ENCODE data around the gene FAM111A. TPM values are rescaled to one million over a fixed set of nuclear protein-coding genes. Genes with fewer than 3 reads are reported as not detected.

Gene FAM111A
- total and polyA plus RNA-seq, 7 donors, result 0.91 to 5.2 (median 3.1) TPM

DNA sequence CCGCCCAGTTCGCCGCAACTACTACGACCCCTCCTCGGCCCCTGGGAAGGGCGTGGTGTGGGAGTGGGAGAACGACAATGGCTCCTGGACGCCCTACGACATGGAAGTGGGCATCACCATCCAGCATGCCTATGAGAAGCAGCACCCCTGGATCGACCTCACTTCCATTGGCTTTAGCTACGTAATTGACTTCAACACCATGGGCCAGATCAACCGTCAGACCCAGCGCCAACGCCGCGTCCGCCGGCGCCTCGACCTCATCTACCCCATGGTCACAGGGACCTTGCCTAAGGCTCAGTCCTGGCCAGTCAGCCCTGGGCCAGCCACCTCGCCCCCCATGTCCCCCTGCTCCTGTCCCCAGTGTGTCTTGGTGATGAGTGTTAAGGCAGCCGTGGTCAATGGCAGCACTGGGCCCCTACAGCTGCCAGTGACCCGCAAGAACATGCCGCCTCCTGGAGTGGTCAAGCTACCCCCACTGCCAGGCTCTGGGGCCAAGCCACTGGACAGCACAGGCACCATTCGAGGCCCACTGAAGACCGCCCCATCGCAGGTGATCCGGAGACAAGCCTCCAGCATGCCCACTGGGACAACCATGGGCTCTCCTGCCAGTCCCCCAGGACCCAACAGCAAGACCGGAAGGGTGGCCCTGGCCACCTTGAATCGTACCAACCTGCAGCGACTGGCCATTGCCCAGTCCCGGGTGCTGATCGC is 39.2 kb downstream of the FAM111A start:
- TF ChIP-seq, protein P1, sequence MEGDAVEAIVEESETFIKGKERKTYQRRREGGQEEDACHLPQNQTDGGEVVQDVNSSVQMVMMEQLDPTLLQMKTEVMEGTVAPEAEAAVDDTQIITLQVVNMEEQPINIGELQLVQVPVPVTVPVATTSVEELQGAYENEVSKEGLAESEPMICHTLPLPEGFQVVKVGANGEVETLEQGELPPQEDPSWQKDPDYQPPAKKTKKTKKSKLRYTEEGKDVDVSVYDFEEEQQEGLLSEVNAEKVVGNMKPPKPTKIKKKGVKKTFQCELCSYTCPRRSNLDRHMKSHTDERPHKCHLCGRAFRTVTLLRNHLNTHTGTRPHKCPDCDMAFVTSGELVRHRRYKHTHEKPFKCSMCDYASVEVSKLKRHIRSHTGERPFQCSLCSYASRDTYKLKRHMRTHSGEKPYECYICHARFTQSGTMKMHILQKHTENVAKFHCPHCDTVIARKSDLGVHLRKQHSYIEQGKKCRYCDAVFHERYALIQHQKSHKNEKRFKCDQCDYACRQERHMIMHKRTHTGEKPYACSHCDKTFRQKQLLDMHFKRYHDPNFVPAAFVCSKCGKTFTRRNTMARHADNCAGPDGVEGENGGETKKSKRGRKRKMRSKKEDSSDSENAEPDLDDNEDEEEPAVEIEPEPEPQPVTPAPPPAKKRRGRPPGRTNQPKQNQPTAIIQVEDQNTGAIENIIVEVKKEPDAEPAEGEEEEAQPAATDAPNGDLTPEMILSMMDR (IDR thresholded peaks at IDR 0.05), result no peak
- no peak for ATAC-seq
- Histone ChIP-seq H3K27ac (no peak overlapping the region), H3K4me1 (no peaks in the 10 kb centered on the region), H3K9me3 (no peaks in the 10 kb centered on the region), H3K36me3 (ENCODE audit: insufficient read depth in 1 of 2, low read depth in 1 of 2) (no peaks in the 10 kb centered on the region), H3K27me3 (ENCODE audit: insufficient read depth in 3 of 3, low read length in 2 of 3) (peaks cover 0 to 2% (median 0%) of the 10 kb centered on the region in 3 donors), H3K4me3 (no peak overlapping the region)
- DNase-seq, result no peak
- 95 to 97% (median 95%) methylated on average over 32 to 33 of the region's 33 CpGs for WGBS, 3 donors
- intact Hi-C loops (cut with DNase I), result no loop called here

DNA sequence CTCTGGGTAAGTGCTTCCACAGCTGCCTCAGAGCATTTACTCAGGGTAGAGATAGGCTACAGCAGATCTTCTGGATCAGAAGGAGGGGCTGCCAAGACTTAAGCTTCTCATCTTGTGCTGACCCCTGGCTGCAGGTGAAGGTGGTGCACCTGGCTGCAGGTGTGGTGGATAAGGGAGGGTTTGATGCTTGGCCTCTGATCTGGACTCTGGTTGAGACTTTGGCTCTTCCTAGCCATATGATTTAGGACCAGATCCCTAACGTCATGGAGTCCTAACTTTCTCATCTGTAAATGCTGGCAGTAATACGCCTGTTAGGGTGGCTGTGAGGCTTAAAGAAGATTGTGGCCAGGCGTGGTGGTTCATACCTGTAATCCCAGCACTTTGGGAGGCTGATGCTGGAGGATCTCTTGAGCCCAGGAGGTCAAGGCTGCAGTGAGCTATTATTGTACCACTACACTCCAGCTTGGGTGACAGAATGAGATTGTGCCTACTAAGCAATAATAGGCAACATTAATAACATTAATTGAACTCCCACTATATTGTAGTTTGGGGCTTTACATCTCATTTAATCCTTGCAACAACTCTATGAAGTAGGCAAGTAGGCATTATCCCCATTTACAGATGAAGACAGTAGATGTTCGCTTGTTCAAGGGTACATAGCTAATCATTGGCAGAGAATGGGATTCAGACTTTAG is 39.9 kb downstream of the FAM111A start:
- no peak for ATAC-seq
- Histone ChIP-seq H3K4me1 (no peaks in the 10 kb centered on the region), H3K27me3 (ENCODE audit: insufficient read depth in 3 of 3, low read length in 2 of 3) (peaks cover 0 to 9% (median 2%) of the 10 kb centered on the region in 3 donors), H3K36me3 (ENCODE audit: insufficient read depth in 1 of 2, low read depth in 1 of 2) (no peaks in the 10 kb centered on the region), H3K4me3 (no peak overlapping the region), H3K9me3 (no peaks in the 10 kb centered on the region), H3K27ac (no peak overlapping the region)
- TF ChIP-seq, protein P1 (IDR thresholded peaks at IDR 0.05), result no peak
- intact Hi-C loops (cut with DNase I), result no loop called here
- WGBS, 3 donors, result 81 to 91% (median 82%) methylated on average over 4 of the region's 4 CpGs
- no peak for DNase-seq

DNA sequence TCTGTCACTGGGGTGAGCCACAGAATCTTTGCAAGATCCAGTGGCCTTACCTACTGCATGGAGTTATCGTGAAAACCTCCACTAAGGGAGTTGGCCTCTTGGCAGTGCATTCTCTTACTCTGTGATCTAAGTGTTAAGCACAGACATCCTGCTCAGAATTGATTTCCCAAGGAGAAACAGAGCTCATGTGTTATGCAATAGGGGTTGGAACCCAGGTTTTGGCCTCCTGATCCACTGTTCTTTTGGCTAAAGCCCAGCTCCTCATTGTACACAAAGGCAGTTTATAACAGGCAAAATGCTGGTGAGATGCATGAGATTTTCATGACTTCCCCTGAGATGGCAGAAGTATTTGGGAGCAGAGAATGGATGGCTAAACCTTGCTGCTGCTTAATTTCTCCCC is 41.1 kb downstream of the FAM111A start:
- ATAC-seq (no peak), DNase-seq (no peak)
- H3K27me3 ChIP-seq (ENCODE audit: insufficient read depth in 3 of 3, low read length in 2 of 3), result peaks cover 0 to 19% (median 3%) of the 10 kb centered on the region in 3 donors
- no peak overlapping the region for H3K4me3 ChIP-seq
- H3K4me1 ChIP-seq, result no peaks in the 10 kb centered on the region
- H3K9me3 ChIP-seq, result no peaks in the 10 kb centered on the region
- intact Hi-C loops (cut with DNase I), result no loop called here
- TF ChIP-seq, protein P1 (IDR thresholded peaks at IDR 0.05), result no peak
- no peaks in the 10 kb centered on the region for H3K36me3 ChIP-seq (ENCODE audit: insufficient read depth in 1 of 2, low read depth in 1 of 2)
- 21 to 38% (median 33%) methylated on average over 1 of the region's 1 CpG for WGBS, 3 donors
- H3K27ac ChIP-seq, result no peak overlapping the region

DNA sequence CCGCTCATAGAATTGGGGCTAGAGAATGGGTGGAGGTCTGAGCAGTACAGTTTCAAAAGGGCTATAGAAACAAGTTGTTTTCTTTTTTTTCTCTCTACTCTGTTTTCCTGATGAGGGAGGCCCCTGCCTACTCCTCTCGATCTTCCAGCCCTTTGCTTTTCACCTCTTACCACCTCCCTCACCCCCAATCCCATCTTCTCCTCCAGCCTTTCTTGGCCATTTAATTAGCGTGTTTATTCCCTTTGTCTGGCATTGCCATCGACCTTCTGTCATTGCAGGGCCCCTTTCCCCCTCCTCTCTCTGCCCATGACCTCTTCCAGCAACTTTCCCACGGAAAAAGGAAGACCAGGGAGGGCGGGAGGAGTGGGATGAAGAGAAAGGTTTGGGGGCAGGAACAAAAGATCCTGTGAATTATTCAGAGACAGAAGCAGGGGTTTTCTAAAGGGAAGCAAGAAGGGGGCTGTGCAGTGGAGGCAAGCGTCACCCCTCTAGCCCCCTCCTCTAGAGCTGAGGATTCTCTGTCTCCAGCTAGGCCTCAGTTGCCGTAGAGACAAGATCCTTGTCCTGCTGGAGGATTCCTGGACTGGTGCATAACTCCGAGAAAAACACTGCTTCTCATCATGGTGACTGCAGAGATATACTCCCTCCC is 42.2 kb downstream of the FAM111A start:
- Histone ChIP-seq H3K4me1 (no peaks in the 10 kb centered on the region), H3K36me3 (ENCODE audit: insufficient read depth in 1 of 2, low read depth in 1 of 2) (no peaks in the 10 kb centered on the region), H3K9me3 (no peaks in the 10 kb centered on the region), H3K4me3 (no peak overlapping the region), H3K27me3 (ENCODE audit: insufficient read depth in 3 of 3, low read length in 2 of 3) (peaks cover 0 to 20% (median 3%) of the 10 kb centered on the region in 3 donors), H3K27ac (no peak overlapping the region)
- intact Hi-C loops (cut with DNase I), result no loop called here
- ATAC-seq (no peak), DNase-seq (no peak)
- 48 to 56% (median 50%) methylated on average over 9 of the region's 9 CpGs for WGBS, 3 donors
- TF ChIP-seq, protein P1 (IDR thresholded peaks at IDR 0.05), result no peak

Measured in psoas muscle (tissue), 8 donors.